ENCODE measurements around the gene TTC5.
"Not testable (repeated sequence)": the region's sequence is repeated elsewhere in the genome, so short reads cannot be mapped to it uniquely, and the experiment has no call there.

Gene TTC5

DNA sequence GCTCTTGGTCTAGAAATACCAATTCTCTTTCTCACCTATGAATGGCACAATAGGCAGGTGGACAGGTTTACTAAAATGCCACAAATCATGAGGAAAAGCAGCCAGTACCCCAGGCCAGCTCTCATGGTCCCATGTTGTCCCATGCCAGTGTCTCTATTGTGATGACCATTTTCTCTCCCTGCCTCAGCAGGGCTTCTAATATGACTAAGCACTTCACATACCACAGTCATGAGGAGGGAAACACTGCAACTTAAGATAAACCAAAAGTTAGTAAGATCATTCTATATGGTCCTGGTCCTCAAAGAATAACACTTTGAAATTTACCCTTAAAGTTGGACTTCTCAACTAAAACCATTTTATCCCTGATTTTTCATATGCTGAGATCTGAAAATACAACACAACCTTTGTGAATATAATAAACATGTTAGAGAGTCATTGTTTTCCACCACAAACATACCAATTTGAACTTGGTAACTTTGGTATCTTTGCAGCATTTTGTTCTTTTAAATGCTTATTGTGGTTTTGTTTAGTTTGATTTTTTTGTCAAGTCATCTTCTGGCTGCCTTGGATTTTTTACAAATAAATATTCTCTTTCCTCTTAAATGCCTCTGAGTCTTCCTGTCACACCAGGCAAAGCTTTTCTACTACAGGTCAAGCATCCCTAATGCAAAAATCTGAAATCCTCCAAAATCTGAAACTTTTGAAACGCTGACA, 3.6 kb downstream of the TTC5 start:
- H3K4me3 ChIP-seq = no peak overlapping the region
- intact Hi-C loops (cut with DNase I; ENCODE audit: low total_unique reads) = no loop called here
- TF ChIP-seq, protein P1, sequence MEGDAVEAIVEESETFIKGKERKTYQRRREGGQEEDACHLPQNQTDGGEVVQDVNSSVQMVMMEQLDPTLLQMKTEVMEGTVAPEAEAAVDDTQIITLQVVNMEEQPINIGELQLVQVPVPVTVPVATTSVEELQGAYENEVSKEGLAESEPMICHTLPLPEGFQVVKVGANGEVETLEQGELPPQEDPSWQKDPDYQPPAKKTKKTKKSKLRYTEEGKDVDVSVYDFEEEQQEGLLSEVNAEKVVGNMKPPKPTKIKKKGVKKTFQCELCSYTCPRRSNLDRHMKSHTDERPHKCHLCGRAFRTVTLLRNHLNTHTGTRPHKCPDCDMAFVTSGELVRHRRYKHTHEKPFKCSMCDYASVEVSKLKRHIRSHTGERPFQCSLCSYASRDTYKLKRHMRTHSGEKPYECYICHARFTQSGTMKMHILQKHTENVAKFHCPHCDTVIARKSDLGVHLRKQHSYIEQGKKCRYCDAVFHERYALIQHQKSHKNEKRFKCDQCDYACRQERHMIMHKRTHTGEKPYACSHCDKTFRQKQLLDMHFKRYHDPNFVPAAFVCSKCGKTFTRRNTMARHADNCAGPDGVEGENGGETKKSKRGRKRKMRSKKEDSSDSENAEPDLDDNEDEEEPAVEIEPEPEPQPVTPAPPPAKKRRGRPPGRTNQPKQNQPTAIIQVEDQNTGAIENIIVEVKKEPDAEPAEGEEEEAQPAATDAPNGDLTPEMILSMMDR (IDR thresholded peaks at IDR 0.05) = no peak
- DNase-seq = no peak
- H3K4me1 ChIP-seq = peaks cover 0 to 20% (median 13%) of the 10 kb centered on the region in 4 donors
- H3K27ac ChIP-seq = no peak overlapping the region
- no peaks in the 10 kb centered on the region for H3K27me3 ChIP-seq
- peaks cover 40 to 48% (median 40%) of the 10 kb centered on the region in 3 donors for H3K36me3 ChIP-seq
- no peaks in the 10 kb centered on the region for H3K9me3 ChIP-seq

GRCh38 chr14:20295067-20295466, 10.7 kb downstream of the TTC5 start:
- intact Hi-C loops (cut with DNase I; ENCODE audit: low total_unique reads) = no loop called here
- H3K9me3 ChIP-seq = no peaks in the 10 kb centered on the region
- TF ChIP-seq, protein P1 (IDR thresholded peaks at IDR 0.05) = no peak
- no peak overlapping the region for H3K4me3 ChIP-seq
- H3K27me3 ChIP-seq = no peaks in the 10 kb centered on the region
- H3K27ac ChIP-seq = no peak overlapping the region
- H3K4me1 ChIP-seq = no peaks in the 10 kb centered on the region
- H3K36me3 ChIP-seq = peaks cover 91 to 94% (median 93%) of the 10 kb centered on the region in 3 donors
- DNase-seq = no peak

GRCh38 chr14:20294636-20295035, 11.1 kb downstream of the TTC5 start:
- no peaks in the 10 kb centered on the region for H3K9me3 ChIP-seq
- TF ChIP-seq, protein P1 (IDR thresholded peaks at IDR 0.05) = no peak
- H3K27ac ChIP-seq = no peak overlapping the region
- no peak for DNase-seq
- no peaks in the 10 kb centered on the region for H3K4me1 ChIP-seq
- H3K4me3 ChIP-seq = no peak overlapping the region
- peaks cover 94 to 95% (median 94%) of the 10 kb centered on the region in 3 donors for H3K36me3 ChIP-seq
- intact Hi-C loops (cut with DNase I; ENCODE audit: low total_unique reads) = no loop called here
- no peaks in the 10 kb centered on the region for H3K27me3 ChIP-seq

DNA sequence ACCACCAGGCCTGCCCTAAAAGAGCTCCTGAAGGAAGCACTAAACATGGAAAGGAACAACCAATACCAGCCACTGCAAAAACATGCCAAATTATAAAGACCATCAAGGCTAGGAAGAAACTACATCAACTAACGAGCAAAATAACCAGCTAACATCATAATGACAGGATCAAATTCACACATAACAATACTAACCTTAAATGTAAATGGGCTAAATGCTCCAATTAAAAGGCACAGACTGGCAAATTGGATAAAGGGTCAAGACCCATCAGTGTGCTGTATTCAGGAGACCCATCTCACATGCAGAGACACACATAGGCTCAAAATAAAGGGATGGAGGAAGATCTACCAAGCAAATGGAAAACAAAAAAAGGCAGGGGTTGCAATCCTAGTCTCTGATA, 23.8 kb downstream of the TTC5 start:
- H3K27me3 ChIP-seq; H3K4me3 ChIP-seq; H3K9me3 ChIP-seq; intact Hi-C loops (cut with DNase I; ENCODE audit: low total_unique reads); H3K4me1 ChIP-seq; DNase-seq; H3K27ac ChIP-seq: not testable (repeated sequence)
- peaks cover 13 to 29% (median 22%) of the 10 kb centered on the region in 3 donors for H3K36me3 ChIP-seq

GRCh38 chr14:20280265-20280664, 25.5 kb downstream of the TTC5 start:
- DNase-seq; H3K4me1 ChIP-seq; H3K4me3 ChIP-seq; H3K9me3 ChIP-seq; H3K27me3 ChIP-seq; H3K27ac ChIP-seq; intact Hi-C loops (cut with DNase I; ENCODE audit: low total_unique reads): not testable (repeated sequence)
- H3K36me3 ChIP-seq = peaks cover 10 to 19% (median 15%) of the 10 kb centered on the region in 3 donors

DNA sequence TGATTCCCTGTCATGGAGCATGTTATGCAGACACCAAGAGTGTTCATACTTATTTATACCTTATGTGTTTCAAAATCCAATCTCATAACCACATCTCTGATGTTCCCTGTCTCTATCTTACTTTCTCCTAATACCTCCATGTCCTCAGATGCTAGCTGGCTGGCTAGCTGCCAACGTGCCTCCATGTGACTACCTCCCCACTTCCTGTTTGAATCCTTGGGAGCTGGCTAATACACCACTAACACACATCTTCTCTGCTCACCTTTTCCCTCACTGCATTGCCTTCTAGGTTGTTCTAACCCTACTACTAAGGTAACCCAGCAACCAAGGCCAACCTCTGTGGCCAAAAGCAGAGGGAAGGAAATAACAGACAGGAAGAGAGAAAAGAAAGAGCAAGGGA, 27.3 kb downstream of the TTC5 start:
- TF ChIP-seq, protein P1 (IDR thresholded peaks at IDR 0.05) = no peak

More for the DNA sequence above, 27.3 kb downstream of the TTC5 start:
- Histone ChIP-seq H3K27me3 (no peaks in the 10 kb centered on the region), H3K4me1 (no peaks in the 10 kb centered on the region), H3K27ac (no peak overlapping the region), H3K4me3 (no peak overlapping the region), H3K36me3 (peaks cover 10 to 30% (median 26%) of the 10 kb centered on the region in 3 donors), H3K9me3 (no peaks in the 10 kb centered on the region)
- no peak for DNase-seq
- intact Hi-C loops (cut with DNase I; ENCODE audit: low total_unique reads) = no loop called here
